ENCODE data around the gene NFATC4.
"Not testable (repeated sequence)": the region's sequence is repeated elsewhere in the genome, so short reads cannot be mapped to it uniquely, and the experiment has no call there.

The NFATC4 gene

DNA sequence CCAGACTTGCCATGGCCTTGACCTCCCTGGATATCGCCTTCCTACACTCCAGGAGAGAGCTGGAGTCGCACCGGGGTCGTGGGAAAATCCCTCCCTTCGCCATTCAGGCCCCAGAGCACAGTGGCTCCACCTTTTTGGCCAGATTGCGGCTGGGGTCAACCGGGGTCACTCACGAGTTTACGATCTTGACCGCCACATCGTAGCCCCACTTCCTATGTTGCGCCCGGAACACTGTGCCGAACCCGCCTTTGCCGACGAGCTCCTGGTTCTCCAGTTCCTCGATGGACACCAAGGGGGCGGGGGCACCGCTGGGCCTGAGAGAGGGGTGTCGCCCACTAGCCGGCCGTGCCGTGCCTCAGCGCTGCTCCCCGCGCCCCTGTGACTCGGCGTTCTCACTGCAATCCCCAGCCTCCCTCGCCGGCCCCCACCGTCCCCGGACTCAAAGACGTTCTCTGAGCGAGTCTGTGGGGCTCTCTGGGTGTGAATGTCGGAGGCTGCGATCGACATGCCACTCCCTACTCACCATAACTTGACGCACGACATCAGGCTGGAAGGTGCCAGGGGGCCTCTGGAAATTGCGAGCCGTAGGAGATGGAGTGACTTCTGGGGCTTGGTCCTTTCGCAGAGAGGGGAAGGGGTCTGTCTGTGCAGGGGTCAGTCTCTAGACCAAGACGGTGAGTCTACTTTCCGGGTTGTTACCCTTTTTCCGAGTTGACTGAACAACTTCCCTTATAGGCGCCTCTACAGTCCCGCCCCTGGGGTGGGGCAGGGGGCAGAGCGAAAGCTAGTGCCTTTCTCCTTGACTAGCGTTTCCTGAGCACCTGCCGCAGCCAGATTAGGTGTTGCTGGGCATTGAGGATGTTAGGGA, 28.5 kb upstream of the NFATC4 start, which contains the start of gene RIPK3:
RIPK3 (minus strand) TSS at position 708 of the 868 bp plus-strand sequence; CDS start at position 543, 165 bp downstream.
- DNase-seq (ENCODE audit: low read depth in 2 of 2) = peak; percentile 33 to 48

DNA sequence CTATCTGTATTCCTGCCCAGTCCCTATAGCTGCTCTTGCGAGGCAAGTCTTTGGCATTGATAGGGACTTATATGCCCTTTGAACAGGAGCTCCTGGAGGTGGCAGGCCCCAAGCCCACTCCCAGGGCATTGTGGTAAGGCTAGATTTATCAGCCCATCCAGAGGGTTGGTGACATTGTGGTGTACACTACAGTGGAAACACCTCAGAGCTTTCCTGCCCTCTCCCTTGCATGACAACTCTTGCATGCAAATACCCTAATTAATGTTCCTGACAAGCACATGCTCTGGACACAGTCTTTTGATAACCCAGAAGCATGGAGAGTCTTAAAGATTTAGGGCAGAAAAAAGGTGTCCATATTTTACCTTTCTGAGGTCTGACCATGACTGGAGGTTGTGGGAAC, 27.4 kb upstream of the NFATC4 start:
- DNase-seq (ENCODE audit: low read depth in 2 of 2) = no peak

DNA sequence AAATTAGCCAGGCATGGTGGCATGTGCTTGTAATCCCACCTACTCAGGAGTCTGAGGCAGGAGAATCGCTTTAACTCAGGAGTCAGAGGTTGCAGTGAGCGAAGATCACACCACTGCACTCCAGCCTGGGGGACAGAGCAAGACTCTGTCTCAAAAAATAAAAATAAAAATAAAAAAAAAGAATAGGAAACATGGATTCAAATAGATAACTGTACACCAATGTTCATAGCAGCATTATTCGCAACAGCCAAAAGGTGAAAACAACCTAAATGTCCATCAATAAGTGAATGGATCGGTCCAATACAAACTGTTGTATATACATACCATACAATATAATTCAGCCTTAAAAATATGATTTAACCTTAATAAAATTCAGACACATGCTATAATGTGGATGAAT, 25.1 kb upstream of the NFATC4 start:
- DNase-seq (ENCODE audit: low read depth in 2 of 2) = no peak

DNA sequence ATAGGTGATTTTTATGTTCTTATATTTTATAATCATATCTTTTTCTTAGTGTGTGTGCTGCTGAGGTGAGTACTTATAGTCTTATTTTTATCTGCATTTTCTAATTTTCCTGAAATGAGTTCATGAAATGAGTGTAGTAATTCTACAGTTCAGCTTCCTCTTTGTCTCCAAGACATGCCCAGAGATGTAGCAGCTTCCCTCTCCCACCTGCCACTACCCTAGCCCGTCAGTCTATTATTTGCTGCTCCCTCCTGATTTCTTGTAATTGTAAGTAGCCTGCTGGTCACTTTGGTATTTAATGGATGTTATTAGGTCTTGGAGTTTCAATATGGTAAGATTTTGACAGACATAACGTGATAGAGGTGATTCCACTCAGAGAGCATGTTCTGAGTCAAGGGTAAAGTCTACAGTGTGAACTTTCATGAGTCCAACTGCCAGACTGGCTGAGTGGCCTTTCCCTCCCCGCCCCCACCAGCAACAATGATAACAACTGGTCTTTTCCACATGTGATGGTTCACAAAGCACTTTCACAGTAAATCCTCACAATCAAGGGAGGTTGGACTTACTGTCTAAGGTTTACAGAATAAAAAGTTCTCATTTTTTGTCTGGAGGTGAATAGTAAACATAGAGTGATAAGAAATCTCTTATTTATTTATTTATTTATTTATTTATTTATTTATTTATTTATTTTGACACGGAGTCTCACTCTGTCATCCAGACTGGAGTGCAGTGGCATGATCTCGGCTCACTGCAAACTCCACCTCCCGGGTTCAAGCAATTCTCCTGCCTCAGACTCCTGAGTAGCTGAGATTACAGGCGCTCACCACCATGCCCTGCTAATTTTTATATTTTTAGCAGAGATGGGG, 24.0 kb upstream of the NFATC4 start:
- DNase-seq (ENCODE audit: low read depth in 2 of 2) = no peak

DNA sequence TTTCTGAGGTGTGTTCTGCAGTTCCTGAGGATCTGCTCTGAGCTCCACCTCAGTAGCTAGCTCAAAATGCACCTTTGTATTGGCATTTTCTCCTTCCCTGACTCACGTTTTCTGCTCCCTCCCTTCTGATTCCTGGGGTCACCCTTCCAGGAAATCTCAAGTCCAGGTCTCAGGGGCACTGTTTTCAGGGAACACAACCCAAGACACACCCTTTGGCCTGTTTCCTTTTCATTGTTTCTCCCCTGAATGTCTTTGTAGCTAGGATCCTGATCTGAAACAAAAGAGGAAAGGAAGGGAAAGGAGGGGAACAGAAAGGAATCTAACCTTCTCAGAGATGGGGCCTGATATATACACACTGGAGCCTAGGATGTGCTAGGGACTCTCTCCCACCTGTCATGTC, 20.9 kb upstream of the NFATC4 start:
- DNase-seq (ENCODE audit: low read depth in 2 of 2) = no peak

DNA sequence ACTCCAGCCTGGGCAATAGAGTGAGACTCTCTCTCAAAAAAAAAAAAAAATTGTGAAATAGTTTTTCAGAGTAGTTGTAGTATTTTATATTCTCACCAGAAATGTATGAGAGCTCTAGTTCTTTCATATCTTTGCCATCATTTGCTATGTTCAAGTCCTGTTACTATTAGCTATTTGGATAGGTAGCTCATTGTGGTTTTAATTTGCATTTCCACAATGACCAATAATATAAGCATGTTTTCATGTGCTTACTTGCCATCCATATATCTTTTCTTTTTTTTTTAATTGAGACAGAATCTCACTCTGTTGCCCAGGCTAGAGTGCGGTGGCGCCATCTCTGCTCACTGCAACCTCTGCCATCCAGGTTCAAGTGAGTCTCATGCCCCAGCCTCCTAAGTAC, 19.8 kb upstream of the NFATC4 start:
- no peak for DNase-seq (ENCODE audit: low read depth in 2 of 2)

DNA sequence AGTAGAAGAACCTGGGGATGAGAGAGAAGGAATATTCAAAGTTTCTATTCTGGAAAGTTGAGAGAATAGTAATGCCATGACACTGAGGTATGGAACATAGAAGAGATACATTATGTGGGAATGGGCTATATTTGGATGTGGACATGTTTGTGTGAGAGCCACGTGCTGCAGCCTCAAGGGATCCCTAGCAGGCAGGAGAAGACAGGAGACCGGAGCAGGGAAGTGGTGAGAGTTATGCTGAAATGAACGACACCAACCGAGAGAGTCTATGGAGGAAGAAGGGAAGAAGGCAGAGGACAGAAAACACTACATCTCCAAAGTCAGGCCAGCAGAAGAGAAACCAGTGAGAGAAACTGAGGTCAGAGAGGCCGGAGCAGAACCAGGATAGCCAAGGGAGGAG, 18.2 kb upstream of the NFATC4 start:
- DNase-seq (ENCODE audit: low read depth in 2 of 2) = no peak

DNA sequence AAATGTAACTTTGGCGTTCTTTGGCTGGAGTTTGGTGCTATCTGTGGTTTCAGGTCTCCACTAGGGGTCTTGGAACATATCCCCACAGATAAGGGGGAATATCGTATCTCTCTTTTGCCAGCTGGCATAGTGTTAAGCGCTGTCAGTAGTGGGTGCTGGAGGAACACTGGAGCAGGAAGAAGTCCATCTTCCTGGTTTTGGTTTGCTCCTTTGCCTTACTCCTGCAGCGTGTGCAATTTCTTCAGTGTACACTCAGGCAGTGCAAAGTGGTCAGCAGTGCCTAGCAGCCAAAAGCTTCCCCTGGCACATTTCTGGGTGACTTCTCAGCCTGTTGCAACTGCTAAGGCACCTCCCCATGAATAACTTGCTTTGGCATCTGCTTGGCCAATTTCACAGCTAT, 16.5 kb upstream of the NFATC4 start:
- DNase-seq (ENCODE audit: low read depth in 2 of 2) = no peak

DNA sequence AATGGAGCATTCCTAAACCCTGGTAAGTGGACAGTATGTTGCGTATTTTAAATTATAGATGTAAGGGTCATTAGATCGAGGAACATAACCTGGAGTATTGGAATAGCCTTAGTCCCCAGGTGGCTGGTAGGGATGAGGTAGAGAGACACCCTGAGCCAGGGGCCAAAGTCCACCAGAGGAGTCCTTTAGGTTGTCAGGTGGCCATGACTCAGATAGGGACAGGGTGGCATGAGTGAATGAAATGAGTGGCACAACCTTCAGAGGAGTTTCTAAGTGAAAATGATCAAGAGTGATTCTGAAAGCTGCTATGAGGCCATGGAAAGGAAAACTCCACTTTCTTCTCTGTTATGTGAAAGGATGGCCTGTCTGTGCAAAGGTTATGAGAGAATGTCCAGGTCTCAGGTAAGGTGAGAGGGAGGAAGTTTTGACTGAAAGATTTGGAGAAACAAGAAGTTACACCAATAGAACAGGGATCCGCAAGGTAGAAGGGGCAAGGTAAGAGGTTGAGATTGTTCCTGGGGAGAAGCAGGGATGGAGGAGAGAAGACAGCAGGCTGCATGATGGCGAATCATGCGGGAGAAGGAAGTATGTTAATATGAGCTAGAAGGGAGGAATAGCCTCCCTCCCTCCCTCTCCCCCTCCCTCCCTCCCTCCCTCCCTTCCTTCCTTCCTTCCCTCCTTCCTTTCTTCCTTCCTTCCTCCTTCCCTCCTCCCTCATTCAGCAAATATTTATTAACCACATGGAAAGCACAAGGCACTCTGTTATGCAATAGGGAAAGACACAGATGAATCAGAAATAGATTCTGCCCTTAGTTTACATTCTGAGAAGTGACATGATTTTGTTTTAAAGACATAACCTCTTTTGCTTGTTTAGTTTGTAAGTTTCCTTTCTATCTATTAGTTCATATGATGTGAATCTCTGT, 14.2 kb upstream of the NFATC4 start:
- DNase-seq (ENCODE audit: low read depth in 2 of 2) = no peak

DNA sequence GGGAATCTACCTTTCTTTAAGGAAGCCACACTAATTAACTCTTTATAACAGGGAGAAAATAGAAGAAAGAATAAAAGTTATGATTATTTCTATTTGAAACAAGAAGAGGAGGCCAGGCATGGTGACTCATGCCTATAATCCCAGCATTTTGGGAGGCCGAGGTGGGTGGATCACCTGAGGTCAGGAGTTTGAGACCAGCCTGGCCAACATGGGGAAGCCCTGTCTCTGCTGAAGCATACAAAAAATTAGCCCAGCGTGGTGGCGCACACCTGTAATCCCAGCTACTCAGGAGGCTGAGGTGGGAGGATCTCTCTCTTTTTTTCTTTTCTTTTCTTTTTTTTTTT, 13.5 kb upstream of the NFATC4 start:
- DNase-seq (ENCODE audit: low read depth in 2 of 2) = not testable (repeated sequence)

DNA sequence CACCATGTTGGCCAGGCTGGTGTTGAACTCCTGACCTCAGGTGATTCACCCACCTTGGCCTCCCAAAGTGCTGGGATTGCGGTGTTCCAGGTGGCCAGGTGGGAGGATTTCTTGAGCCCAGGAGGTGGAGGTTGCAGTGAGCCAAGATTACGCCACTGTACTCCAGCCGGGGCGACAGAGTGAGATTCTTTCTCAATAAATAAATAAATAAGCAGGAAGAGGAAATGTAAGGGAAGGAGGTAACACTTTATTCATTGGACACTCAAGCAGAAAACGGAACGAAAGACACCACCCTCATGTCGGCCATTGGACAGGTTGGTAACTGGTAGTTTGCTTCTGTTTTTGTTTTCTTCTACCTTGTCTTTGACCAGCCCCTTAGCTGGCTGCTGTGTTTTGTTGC, 13.0 kb upstream of the NFATC4 start:
- no peak for DNase-seq (ENCODE audit: low read depth in 2 of 2)

DNA sequence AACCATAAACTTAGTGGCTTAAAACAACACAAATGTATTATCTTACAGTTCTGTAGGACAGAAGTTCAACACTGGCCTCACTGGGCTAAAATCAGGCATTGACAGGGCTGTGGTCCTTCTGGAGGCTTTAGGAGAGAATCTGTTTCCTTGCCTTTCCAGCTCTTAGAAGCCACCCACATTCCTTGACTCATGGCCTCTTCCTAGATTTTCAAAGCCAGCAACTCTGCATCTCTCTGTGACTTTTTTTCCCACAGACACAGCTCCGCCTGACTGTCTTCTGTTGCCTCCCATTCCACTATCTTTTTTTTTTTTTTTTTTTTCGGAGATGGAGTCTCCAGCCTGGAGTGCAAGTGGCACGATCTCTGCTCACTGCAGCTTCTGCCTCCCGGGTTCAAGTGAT, 11.8 kb upstream of the NFATC4 start:
- no peak for DNase-seq (ENCODE audit: low read depth in 2 of 2)

DNA sequence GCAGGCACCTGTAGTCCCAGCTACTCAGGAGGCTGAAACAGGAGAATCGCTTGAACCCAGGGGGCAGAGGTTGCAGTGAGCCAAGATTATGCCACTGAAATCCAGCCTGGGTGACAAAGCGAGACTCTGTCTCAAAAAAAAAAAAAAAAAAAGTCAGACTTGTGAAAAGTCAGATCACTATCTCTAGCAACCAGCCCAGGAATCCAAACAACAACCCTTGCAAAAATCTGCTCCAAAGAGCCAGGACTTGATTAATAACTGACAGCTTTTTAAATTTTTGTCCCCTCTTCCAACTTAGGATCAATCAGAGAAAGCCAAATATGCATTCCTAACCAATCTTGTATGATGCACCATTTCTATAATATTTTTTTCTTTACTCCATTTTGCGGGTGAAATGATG, 7.7 kb upstream of the NFATC4 start:
- no peak for DNase-seq (ENCODE audit: low read depth in 2 of 2)

DNA sequence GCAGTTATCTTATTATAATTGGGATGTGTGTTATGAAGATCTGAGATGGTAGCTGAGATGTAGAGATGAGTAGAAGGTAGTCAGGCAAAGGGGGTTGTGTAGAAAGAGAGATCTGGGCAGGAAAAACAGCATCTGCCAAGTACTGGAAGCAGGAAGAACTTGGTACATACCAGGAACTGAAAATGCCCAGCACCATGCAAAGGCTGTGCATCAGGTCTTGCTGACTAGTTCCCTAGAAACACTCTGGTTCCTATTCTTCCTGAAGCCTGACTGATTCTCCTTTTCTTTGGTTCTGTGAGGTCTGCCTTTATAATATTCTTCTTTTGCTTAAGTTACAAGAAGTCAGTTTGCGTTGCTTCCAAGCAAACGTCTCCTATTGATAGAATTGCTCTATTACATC, 6.7 kb upstream of the NFATC4 start:
- no peak for DNase-seq (ENCODE audit: low read depth in 2 of 2)

DNA sequence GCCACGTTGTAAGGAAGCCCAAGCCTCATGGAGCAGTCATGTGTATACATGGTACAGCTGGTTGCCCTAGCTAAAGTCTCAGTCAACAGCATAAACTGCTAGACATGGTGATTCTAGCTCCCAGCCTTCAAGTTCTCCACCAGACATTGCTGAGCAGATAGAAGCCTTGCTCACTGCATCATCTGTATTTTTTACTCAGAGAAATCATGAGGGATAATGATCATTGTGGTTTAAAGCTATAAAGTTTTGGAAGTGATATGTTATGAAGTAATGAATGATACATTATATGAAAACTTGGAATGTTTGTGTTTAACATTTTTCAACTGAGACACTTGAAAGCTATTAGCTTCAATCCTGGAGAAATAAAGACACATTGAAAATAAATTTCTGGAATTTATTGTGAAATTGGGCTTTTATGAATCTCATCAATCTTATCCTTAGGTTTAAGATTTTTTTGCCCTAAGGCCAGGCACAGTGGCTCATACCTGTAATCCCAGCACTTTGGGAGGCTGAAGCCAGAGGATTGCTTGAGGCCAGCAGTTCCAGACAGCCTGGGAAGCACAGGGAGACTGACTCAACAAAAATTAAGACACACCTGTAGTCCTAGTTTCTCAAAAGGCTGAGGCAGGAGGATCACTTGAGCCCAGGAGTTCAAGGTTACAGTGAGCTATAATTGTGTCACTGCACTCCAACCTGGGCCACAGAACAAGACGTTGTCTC, 5.6 kb upstream of the NFATC4 start:
- no peak for DNase-seq (ENCODE audit: low read depth in 2 of 2)

DNA sequence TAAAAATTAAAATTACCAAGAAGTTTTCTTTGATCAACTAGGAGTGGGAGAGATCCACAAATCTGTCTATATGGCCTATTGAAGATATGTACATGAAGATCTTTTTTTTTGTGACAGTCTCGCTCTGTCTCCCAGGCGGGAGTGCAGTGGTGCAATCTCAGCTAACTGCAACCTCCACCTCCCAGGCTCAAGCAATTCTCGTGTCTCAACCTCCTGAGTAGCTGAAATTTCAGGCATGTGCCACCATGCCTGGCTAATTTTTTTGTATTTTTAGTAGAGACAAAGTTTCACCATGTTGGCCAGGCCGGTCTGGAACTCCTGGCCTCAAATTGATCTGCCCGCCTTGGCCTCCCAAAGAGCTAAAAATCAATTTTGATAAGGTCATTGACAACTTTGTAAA, 4.6 kb upstream of the NFATC4 start:
- no peak for DNase-seq (ENCODE audit: low read depth in 2 of 2)

DNA sequence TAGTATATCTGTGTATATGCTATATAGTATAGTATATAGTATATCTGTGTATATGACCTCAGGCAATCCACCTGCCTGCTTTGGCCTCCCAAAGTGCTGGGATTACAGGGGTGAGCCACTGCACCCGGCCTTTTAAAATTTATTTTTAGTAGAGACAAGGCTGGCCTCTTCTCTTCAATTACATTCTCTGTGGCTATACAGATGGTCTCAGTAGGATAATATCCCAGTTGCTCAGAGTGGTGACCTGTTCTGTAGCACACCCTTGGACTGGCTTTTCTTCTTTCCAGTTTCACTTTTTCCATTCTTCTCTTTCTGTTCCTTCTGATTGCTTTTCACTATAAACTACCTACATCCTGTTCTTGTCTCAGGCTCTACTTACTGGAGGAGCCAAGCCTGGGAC, 3.1 kb upstream of the NFATC4 start:
- DNase-seq (ENCODE audit: low read depth in 2 of 2) = no peak

DNA sequence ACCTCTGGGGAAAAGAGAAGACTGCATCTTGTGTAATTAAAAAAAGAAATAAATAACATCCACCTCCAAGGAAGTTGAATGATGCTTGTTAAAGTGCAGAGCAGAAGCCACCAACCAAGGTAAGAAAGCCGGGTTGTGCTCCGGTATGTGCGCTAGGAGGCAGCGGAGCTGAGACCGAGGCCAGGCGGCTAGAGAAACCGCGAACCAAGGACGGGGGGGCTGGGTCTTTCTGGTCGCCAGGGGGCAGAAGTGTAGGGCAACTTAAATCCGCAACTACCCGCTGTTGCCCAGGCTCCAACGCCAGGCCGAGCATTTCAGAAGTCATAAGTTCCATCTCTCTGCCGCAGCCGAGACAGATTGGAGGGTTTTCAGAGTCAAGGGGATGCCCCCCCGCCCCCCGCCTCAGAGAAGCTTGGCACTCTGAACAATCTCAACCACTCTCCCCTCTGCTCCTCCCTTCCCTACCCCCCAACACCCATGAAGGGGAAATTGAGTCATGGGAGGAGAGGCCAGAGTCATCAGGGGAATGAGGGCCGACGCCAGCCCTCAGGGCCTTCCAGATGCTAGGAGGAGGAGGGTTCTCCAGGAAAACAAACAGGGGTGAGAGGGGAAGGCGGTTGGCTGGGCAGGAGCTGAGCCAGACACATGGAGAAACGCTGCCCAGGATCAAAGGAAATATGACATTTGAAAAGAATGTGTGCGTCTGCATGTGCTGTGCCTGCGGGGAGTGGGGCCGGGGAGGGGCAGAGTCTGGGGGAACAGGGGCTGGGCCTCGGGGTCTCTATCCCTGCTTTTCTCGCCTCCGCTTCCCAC, 2.2 kb upstream of the NFATC4 start:
- DNase-seq (ENCODE audit: low read depth in 2 of 2) = peak; percentile 36 to 43

DNA sequence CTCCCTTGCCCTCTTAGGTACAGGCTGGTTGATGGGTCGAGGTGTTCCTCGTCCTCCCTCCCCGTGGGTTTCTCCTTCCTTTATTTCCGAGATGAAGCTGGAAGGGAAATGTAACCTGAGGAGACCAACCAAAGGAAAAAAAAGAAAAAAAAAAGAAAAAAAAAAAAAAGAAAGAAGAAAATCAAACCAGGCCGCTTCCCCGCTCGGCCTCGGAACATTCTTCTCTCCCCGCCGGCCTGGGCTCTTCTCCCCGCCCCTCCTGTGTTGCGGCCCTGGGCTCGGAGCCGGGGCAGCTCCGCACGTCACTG, 1.6 kb upstream of the NFATC4 start:
- no peak for DNase-seq (ENCODE audit: low read depth in 2 of 2)

DNA sequence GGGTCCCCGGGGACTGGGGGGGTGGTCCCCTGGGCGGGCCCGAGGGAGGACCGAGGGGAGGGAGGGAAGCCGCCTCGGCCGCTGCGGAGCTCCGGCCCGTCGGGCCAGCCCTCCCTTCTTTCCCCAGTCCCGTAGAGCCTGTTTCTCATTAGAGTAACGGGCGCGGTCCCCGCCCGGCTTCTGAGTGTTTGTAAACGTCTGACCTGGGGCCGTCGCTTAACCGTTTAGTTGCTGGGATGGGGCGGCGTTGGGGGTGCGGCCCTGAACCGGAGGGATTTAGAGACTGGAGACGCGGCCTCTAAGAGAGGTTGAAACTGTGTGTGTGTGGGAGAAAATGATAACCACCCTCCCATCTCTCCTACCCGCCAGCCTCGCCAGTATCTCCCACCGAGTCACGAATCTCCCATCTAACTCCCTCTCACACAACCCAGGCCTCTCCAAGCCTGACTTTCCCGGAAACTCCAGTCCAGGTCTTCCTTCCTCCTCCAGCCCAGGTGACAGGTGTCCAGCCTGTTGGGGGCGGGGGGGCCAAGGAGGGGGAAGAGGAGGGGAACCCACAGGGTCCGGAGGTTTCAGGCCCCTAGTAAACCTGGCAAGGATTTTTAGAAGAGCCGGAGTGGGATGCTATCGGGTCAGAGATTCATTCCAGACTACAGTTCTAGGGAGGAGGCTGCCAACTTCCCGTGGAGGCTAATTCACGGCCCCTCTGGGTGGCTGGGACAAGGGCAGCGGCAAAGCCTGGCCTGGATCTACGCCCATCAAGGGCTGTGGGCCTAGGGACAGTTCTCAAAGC, 1.1 kb upstream of the NFATC4 start:
- no peak for DNase-seq (ENCODE audit: low read depth in 2 of 2)

All from stimulated activated CD8-positive, alpha-beta memory T cell treated with anti-CD3 and anti-CD28 coated beads, Interleukin-2, amount 100 ng/mL, for 1 hour (primary cell).